Measurements from ENCODE around the gene CYB5D1. TPM values are rescaled to one million over a fixed set of nuclear protein-coding genes. Genes with fewer than 3 reads are reported as not detected.

CYB5D1 gene
- total RNA-seq, 2 experiments from 2014 or later: 18.1 to 24.8 TPM

DNA sequence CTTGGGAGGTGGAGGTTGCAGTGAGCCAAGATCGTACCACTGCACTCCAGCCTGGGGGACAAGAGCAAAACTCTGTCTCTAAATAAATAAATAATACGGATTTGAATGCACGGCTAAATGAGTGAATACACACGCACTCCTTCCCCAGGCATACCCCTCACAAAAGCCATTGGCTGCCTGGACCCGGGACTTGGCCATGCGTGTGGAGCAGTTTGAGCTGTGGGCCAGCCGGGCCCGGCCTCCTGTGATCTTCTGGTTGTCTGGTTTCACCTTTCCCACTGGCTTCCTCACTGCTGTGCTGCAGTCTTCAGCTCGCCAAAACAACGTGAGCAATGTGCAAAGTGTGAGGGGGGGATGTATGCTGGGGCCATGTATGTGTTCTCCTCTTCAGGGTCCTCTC is 25.4 kb upstream of the CYB5D1 start:
- TF ChIP-seq, protein P1, sequence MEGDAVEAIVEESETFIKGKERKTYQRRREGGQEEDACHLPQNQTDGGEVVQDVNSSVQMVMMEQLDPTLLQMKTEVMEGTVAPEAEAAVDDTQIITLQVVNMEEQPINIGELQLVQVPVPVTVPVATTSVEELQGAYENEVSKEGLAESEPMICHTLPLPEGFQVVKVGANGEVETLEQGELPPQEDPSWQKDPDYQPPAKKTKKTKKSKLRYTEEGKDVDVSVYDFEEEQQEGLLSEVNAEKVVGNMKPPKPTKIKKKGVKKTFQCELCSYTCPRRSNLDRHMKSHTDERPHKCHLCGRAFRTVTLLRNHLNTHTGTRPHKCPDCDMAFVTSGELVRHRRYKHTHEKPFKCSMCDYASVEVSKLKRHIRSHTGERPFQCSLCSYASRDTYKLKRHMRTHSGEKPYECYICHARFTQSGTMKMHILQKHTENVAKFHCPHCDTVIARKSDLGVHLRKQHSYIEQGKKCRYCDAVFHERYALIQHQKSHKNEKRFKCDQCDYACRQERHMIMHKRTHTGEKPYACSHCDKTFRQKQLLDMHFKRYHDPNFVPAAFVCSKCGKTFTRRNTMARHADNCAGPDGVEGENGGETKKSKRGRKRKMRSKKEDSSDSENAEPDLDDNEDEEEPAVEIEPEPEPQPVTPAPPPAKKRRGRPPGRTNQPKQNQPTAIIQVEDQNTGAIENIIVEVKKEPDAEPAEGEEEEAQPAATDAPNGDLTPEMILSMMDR (conservative IDR thresholded peaks at IDR 0.05; ENCODE audit: low read length): no peak
- no peak for TF ChIP-seq EZH2phosphoT487 (IDR thresholded peaks at IDR 0.05; ENCODE audit: borderline replicate concordance, low read depth, low read length)
- no TSS peak for BruUV-seq (replicated peaks)
- no peak for DNase-seq (ENCODE audit: low spot score)

DNA sequence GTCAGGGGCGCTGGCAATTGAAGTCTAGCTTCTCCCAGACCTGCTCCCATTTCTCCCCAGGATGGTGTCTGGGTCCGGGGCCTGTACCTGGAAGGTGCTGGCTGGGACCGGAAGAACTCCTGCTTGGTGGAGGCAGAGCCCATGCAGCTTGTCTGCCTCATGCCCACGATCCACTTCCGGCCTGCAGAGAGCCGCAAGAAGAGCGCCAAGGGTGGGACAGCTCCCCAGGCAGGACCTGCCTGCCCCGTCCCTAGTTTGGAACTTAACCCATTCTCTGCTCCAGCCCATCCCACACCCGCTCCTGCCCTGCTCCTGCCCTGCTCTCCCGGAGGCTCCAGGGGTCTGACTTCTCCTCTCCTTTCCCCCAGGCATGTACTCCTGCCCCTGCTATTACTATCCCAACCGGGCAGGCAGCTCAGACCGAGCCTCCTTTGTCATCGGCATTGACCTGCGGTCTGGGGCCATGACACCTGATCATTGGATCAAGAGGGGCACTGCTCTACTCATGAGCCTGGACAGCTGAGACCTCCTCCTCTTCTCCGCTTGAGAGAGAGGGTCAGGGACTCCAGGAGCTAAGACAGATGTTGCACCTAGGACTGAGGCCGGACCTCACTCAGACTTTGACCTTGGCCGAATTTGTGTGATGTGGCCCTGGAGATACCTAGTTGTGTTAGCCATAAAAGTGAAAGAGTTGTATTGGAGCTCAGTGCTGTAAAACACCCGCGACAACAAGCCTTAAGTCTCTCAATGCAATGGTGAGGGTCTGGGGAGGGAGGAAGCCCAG is 24.6 kb upstream of the CYB5D1 start:
- BruUV-seq (replicated peaks): no TSS peak
- ChIA-PET CTCF (ENCODE audit: unreplicated experiment) (interaction anchor here (0.6 to 0.8 kb wide), 3 partner anchors 10 to 241 kb away, joined by 3 to 7 read pairs (median 6); no protein-coding TSS in a partner anchor), POLR2A (interaction anchor here (0.8 to 1.1 kb wide), 2 partner anchors 24 to 53 kb away, joined by 3 read pairs; partner anchors contain the start of gene NAA38)
- Histone ChIP-seq H3K9me3 (ENCODE audit: low read length) (no peaks in the 10 kb centered on the region), H3K4me3 (ENCODE audit: low read depth, low read length, poor library complexity, severe bottlenecking) (peak overlapping the region; percentile 78), H3K79me2 (ENCODE audit: insufficient read depth, low read depth, low read length) (peaks cover 10% of the 10 kb centered on the region; the same call in 1 of the 2 replicates), H3K9me2 (ENCODE audit: insufficient read depth, low read length) (no peaks in the 10 kb centered on the region), H3K36me3 (ENCODE audit: insufficient read depth, low read length) (no peaks in the 10 kb centered on the region), H2AFZ (ENCODE audit: low read length) (peak overlapping the region; percentile 42; the same call in 1 of the 2 replicates), H3K27ac (ENCODE audit: low read depth, low read length, poor library complexity, severe bottlenecking) (no peak overlapping the region), H4K20me1 (ENCODE audit: insufficient read depth, low read length) (no peaks in the 10 kb centered on the region), H3K4me1 (ENCODE audit: insufficient read depth, low read length, poor library complexity, severe bottlenecking) (peaks cover 22% of the 10 kb centered on the region), H3K4me2 (ENCODE audit: low read length) (peak overlapping the region; percentile 93)
- TF ChIP-seq, protein P1 (conservative IDR thresholded peaks at IDR 0.05; ENCODE audit: low read length): no peak
- no peak for TF ChIP-seq EZH2phosphoT487 (IDR thresholded peaks at IDR 0.05; ENCODE audit: borderline replicate concordance, low read depth, low read length)
- DNase-seq (ENCODE audit: low spot score): no peak
- intact Hi-C loops (cut with micrococcal nuclease; ENCODE audit: unreplicated experiment): loop anchor here (10.0 kb wide), 1 partner anchor 322 kb away; the partner anchor contains the start of gene PER1

More for the DNA sequence above, 25.4 kb upstream of the CYB5D1 start:
- Histone ChIP-seq H4K20me1 (ENCODE audit: insufficient read depth, low read length) (no peaks in the 10 kb centered on the region), H3K9me3 (ENCODE audit: low read length) (no peaks in the 10 kb centered on the region), H3K36me3 (ENCODE audit: insufficient read depth, low read length) (no peaks in the 10 kb centered on the region), H3K9me2 (ENCODE audit: insufficient read depth, low read length) (no peaks in the 10 kb centered on the region), H3K4me3 (ENCODE audit: low read depth, low read length, poor library complexity, severe bottlenecking) (no peak overlapping the region), H3K4me2 (ENCODE audit: low read length) (no peak overlapping the region), H3K4me1 (ENCODE audit: insufficient read depth, low read length, poor library complexity, severe bottlenecking) (peaks cover 17% of the 10 kb centered on the region), H3K27ac (ENCODE audit: low read depth, low read length, poor library complexity, severe bottlenecking) (no peak overlapping the region), H2AFZ (ENCODE audit: low read length) (no peak overlapping the region), H3K79me2 (ENCODE audit: insufficient read depth, low read depth, low read length) (peaks cover 5% of the 10 kb centered on the region; the same call in 1 of the 2 replicates)
- ChIA-PET CTCF (ENCODE audit: unreplicated experiment) (interaction anchor here (0.6 kb wide), 1 partner anchor 242 kb away, joined by 7 read pairs; no protein-coding TSS in a partner anchor), POLR2A (interaction anchor here (1.1 kb wide), 1 partner anchor 53 kb away, joined by 3 read pairs; no protein-coding TSS in a partner anchor)
- intact Hi-C loops (cut with micrococcal nuclease; ENCODE audit: unreplicated experiment): loop anchor here (10.0 kb wide), 1 partner anchor 322 kb away; the partner anchor contains the start of gene PER1

Measured in OCI-LY7 (cell line).